HepG2 (cell line): ENCODE data around the gene LRIG1. TPM values are rescaled to one million over a fixed set of nuclear protein-coding genes. Genes with fewer than 3 reads are reported as not detected.

Experiments
- CENPT ChIP-seq: sonication (generic); formaldehyde crosslinking; IDR thresholded peaks from 2 replicates; pipeline ENCODE4 v1.8.0; 2022; ENCODE audit warnings: low read depth, mild to moderate bottlenecking, moderate library complexity, missing genetic modification reagents
- DDIT3 ChIP-seq: sonication (generic); formaldehyde crosslinking; IDR thresholded peaks from 2 replicates; pipeline ENCODE4 v1.4.0; 2020; ENCODE audit warnings: mild to moderate bottlenecking, missing genetic modification reagents
- MLLT10 ChIP-seq: sonication (generic); formaldehyde crosslinking; IDR thresholded peaks from 2 replicates; pipeline ENCODE4 v1.4.0; 2020; ENCODE audit warnings: missing genetic modification reagents
- PAX8 ChIP-seq: sonication (generic); formaldehyde crosslinking; IDR thresholded peaks from 2 replicates; pipeline ENCODE4 v1.8.0; 2022; ENCODE audit warnings: mild to moderate bottlenecking, missing genetic modification reagents, borderline replicate concordance
- RFXAP ChIP-seq: sonication (generic); formaldehyde crosslinking; IDR thresholded peaks from 2 replicates; pipeline ENCODE4 v1.4.0; 2020; ENCODE audit warnings: missing genetic modification reagents, borderline replicate concordance
- SAP130 ChIP-seq: IDR thresholded peaks from 2 replicates; pipeline ENCODE4 v1.6.1; 2016; ENCODE audit warnings: low read depth
- ZNF639 ChIP-seq: conservative IDR thresholded peaks from 2 replicates; pipeline ENCODE4 v1.6.1; 2018; ENCODE audit warnings: missing genetic modification reagents
- ZNF772 ChIP-seq: sonication (generic); formaldehyde crosslinking; IDR thresholded peaks from 2 replicates; pipeline ENCODE4 v1.5.0; 2020; ENCODE audit warnings: mild to moderate bottlenecking, missing genetic modification reagents
- polyA plus RNA-seq, 8 experiments: library from polyadenylated mRNA; depleted of rRNA in 3 of 8; stranded (reverse) in 7 of 8; unstranded in 1 of 8; fragments of >200 nt; fragmentation: Illumina TruSeq in 4 of 8; extraction: Trizol in 4 of 8; gene quantifications; 2 replicates each; pipeline versions ENCODE4 v1.2.1 to v1.2.3, GENCODE V29; 2011 to 2016; ENCODE audit warnings: low read depth in 4 of 8, missing spikeins in 1 of 8, mixed read lengths in 1 of 8; ENCODE audit not compliant: insufficient read depth in 1 of 8
- total RNA-seq, 5 experiments: library from RNA; depleted of rRNA; stranded (reverse); fragments of >200 nt; fragmentation: Illumina TruSeq; extraction: Trizol; gene quantifications; 2 replicates each; pipeline ENCODE4 v1.2.3, GENCODE V29; 2016; ENCODE audit warnings: low read depth in 1 of 5
- TF ChIP-seq, protein P1 (sequence below): sonication (generic); formaldehyde crosslinking; IDR thresholded peaks from 2 replicates; pipeline ENCODE4 v1.8.0; 2022; ENCODE audit warnings: missing genetic modification reagents, mild to moderate bottlenecking, borderline replicate concordance
- TF ChIP-seq, protein P2 (sequence below): sonication (generic); formaldehyde crosslinking; IDR thresholded peaks from 2 replicates; pipeline ENCODE4 v1.4.0; 2020; ENCODE audit warnings: missing genetic modification reagents; ENCODE audit errors: not compliant biosample characterization
- TF ChIP-seq, protein P3 (sequence below): sonication (generic); formaldehyde crosslinking; IDR thresholded peaks from 2 replicates; pipeline ENCODE4 v1.4.0; 2020; ENCODE audit warnings: mild to moderate bottlenecking, missing genetic modification reagents, borderline replicate concordance
- TF ChIP-seq, protein P4 (sequence below): sonication (generic); formaldehyde crosslinking; conservative IDR thresholded peaks from 2 replicates; pipeline ENCODE4 v1.4.0; 2020; ENCODE audit warnings: missing genetic modification reagents

The LRIG1 gene
- total and polyA plus RNA-seq, 2 of the 13 experiments (the other 11 are each of a cell fraction or from before 2014, with no cell fraction given), result 17.8 to 24.8 TPM

DNA sequence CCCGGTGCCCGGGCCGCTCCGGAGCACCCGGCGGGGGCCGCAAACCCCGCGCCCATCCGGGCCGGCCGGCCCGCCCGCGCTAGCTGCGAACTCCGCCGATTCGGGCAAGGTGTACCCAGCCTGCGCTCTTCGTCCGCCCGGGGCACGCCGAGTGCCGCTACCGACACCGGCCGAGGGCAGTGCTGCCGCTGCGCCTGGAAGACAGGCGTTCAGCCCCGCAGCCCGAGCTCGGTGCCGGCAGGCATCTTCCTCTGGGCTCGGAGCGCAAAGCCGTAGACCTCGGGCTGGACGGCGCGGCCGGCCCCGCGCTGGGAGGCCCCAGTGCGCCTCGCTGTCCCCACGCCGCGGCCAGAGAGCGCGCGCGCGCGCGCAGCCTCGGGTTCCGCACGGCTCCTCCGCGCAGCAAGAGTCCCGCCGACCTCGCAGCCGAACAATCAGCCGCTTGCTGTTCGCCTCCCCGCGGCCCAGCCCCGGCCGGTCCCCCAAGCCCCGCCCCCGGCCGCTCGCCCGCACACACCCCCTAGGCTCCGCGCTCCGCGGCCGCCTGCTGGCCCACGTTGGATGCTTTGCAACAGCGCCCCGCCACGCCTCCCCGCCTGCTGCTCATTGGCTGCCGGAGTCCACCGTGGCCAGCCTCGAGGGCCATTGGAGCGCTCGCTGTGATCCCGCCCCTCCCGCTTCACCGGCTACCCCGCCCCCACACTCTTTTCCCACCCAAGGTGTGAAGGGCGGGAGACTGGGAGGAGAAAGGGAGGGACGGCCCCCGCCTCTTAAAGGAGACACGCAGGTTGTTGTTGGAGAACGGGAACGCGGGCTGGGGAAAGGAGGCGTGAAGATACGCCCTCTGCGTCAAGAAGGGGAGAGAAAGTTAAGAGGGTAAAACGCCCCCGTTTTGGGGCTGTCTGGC lies at the start of gene LRIG1 (continued):
- TF ChIP-seq MLLT10 (CRISPR knock-in tag) (no peak), ZNF639 (CRISPR knock-in tag) (0 out of 2 replicates have a peak, but pooled peaks have one; percentile 55), CENPT (CRISPR knock-in tag) (no peak), ZNF772 (CRISPR knock-in tag) (no peak), SAP130 (CRISPR knock-in tag) (peak; percentile 85), PAX8 (no peak), RFXAP (CRISPR knock-in tag) (peak; percentile 98), DDIT3 (CRISPR knock-in tag) (no peak)
- TF ChIP-seq, protein P1, sequence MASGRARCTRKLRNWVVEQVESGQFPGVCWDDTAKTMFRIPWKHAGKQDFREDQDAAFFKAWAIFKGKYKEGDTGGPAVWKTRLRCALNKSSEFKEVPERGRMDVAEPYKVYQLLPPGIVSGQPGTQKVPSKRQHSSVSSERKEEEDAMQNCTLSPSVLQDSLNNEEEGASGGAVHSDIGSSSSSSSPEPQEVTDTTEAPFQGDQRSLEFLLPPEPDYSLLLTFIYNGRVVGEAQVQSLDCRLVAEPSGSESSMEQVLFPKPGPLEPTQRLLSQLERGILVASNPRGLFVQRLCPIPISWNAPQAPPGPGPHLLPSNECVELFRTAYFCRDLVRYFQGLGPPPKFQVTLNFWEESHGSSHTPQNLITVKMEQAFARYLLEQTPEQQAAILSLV (CRISPR knock-in tag), result no peak
- TF ChIP-seq, protein P2, sequence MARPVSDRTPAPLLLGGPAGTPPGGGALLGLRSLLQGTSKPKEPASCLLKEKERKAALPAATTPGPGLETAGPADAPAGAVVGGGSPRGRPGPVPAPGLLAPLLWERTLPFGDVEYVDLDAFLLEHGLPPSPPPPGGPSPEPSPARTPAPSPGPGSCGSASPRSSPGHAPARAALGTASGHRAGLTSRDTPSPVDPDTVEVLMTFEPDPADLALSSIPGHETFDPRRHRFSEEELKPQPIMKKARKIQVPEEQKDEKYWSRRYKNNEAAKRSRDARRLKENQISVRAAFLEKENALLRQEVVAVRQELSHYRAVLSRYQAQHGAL (CRISPR knock-in tag), result no peak
- TF ChIP-seq, protein P3, sequence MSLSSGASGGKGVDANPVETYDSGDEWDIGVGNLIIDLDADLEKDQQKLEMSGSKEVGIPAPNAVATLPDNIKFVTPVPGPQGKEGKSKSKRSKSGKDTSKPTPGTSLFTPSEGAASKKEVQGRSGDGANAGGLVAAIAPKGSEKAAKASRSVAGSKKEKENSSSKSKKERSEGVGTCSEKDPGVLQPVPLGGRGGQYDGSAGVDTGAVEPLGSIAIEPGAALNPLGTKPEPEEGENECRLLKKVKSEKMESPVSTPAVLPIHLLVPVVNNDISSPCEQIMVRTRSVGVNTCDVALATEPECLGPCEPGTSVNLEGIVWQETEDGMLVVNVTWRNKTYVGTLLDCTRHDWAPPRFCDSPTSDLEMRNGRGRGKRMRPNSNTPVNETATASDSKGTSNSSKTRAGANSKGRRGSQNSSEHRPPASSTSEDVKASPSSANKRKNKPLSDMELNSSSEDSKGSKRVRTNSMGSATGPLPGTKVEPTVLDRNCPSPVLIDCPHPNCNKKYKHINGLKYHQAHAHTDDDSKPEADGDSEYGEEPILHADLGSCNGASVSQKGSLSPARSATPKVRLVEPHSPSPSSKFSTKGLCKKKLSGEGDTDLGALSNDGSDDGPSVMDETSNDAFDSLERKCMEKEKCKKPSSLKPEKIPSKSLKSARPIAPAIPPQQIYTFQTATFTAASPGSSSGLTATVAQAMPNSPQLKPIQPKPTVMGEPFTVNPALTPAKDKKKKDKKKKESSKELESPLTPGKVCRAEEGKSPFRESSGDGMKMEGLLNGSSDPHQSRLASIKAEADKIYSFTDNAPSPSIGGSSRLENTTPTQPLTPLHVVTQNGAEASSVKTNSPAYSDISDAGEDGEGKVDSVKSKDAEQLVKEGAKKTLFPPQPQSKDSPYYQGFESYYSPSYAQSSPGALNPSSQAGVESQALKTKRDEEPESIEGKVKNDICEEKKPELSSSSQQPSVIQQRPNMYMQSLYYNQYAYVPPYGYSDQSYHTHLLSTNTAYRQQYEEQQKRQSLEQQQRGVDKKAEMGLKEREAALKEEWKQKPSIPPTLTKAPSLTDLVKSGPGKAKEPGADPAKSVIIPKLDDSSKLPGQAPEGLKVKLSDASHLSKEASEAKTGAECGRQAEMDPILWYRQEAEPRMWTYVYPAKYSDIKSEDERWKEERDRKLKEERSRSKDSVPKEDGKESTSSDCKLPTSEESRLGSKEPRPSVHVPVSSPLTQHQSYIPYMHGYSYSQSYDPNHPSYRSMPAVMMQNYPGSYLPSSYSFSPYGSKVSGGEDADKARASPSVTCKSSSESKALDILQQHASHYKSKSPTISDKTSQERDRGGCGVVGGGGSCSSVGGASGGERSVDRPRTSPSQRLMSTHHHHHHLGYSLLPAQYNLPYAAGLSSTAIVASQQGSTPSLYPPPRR (CRISPR knock-in tag), result peak; percentile 82; the same call in 1 of the 2 replicates
- TF ChIP-seq, protein P4, sequence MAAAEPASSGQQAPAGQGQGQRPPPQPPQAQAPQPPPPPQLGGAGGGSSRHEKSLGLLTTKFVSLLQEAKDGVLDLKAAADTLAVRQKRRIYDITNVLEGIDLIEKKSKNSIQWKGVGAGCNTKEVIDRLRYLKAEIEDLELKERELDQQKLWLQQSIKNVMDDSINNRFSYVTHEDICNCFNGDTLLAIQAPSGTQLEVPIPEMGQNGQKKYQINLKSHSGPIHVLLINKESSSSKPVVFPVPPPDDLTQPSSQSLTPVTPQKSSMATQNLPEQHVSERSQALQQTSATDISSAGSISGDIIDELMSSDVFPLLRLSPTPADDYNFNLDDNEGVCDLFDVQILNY (CRISPR knock-in tag), result no peak; the same call in 1 of the 2 replicates
